ENCODE results near the gene KRTAP21-3.
A peak's percentile ranks its signal among the peaks of the same experiment; 100 is the strongest.
"Not testable (repeated sequence)": the region's sequence is repeated elsewhere in the genome, so short reads cannot be mapped to it uniquely, and the experiment has no call there.

Gene KRTAP21-3

GRCh38 chr21:30718239-30718909 is at the start of gene KRTAP21-3:
Gene KRTAP21-3 (minus strand): TSS chr21:30718777. CDS start chr21:30718759, 18 bp downstream.
- DNase-seq, result no peak

GRCh38 chr21:30760776-30761175 is 42.2 kb upstream of the KRTAP21-3 start:
- DNase-seq, result no peak

- DNase-seq, result no peak
Observed at GRCh38 chr21:30758306-30758705, 39.7 kb upstream of the KRTAP21-3 start.

- DNase-seq, result not testable (repeated sequence)
Observed at GRCh38 chr21:30755328-30755727, 36.8 kb upstream of the KRTAP21-3 start, which contains the start of gene KRTAP21-1. Gene KRTAP21-1 (minus strand): TSS chr21:30755428. CDS start chr21:30755378, 50 bp downstream.

- no peak for DNase-seq
Observed at GRCh38 chr21:30747159-30747558, 28.6 kb upstream of the KRTAP21-3 start, which contains the start of gene KRTAP21-2. Gene KRTAP21-2 (minus strand): TSS chr21:30747259. CDS start chr21:30747202, 57 bp downstream.

- DNase-seq, result no peak
Observed at GRCh38 chr21:30740462-30740861, 21.9 kb upstream of the KRTAP21-3 start.

- no peak for DNase-seq
Observed at GRCh38 chr21:30733026-30733425, 14.4 kb upstream of the KRTAP21-3 start.

GRCh38 chr21:30726726-30727125 is 8.1 kb upstream of the KRTAP21-3 start:
- DNase-seq, result no peak

- peak in 3 of 56 donors; percentile 0 to 2 (median 1) for DNase-seq
Observed at GRCh38 chr21:30719401-30719800, 824 bp upstream of the KRTAP21-3 start.

- no peak for DNase-seq
Observed at GRCh38 chr21:30717105-30717504, 1.5 kb downstream of the KRTAP21-3 start.

GRCh38 chr21:30714946-30715345 is 3.6 kb downstream of the KRTAP21-3 start:
- DNase-seq, result no peak

GRCh38 chr21:30714456-30714855 is 4.1 kb downstream of the KRTAP21-3 start:
- no peak for DNase-seq

- DNase-seq, result no peak
Observed at GRCh38 chr21:30713766-30714165, 4.8 kb downstream of the KRTAP21-3 start.

GRCh38 chr21:30710499-30710898 is 8.1 kb downstream of the KRTAP21-3 start:
- DNase-seq, result no peak

- no peak for DNase-seq
Observed at GRCh38 chr21:30707409-30707808, 11.2 kb downstream of the KRTAP21-3 start.

GRCh38 chr21:30695956-30696355 is 22.6 kb downstream of the KRTAP21-3 start:
- no peak for DNase-seq

- no peak for DNase-seq
Observed at GRCh38 chr21:30689822-30690221, 28.8 kb downstream of the KRTAP21-3 start.

- no peak for DNase-seq
Observed at GRCh38 chr21:30684506-30684905, 34.1 kb downstream of the KRTAP21-3 start.

- no peak for DNase-seq
Observed at GRCh38 chr21:30680586-30680985, 38.0 kb downstream of the KRTAP21-3 start.

- no peak for DNase-seq
Observed at GRCh38 chr21:30676737-30677136, 41.8 kb downstream of the KRTAP21-3 start.

- DNase-seq, result peak in 13 of 56 donors; percentile 1 to 57 (median 5)
Observed at GRCh38 chr21:30674312-30674711, 44.3 kb downstream of the KRTAP21-3 start.

- DNase-seq, result no peak
Observed at GRCh38 chr21:30672985-30673650, 45.5 kb downstream of the KRTAP21-3 start.

GRCh38 chr21:30668776-30669175 is 49.8 kb downstream of the KRTAP21-3 start:
- no peak for DNase-seq

Data from nucleus accumbens (tissue), 56 donors.